ENCODE data around the gene C16orf96. TPM values are rescaled to one million over a fixed set of nuclear protein-coding genes. Genes with fewer than 3 reads are reported as not detected.

Gene C16orf96
- total and polyA plus RNA-seq, 2 of the 8 experiments (the other 6 are each of a cell fraction or from before 2014, with no cell fraction given), result 1.0 to 1.3 TPM

DNA sequence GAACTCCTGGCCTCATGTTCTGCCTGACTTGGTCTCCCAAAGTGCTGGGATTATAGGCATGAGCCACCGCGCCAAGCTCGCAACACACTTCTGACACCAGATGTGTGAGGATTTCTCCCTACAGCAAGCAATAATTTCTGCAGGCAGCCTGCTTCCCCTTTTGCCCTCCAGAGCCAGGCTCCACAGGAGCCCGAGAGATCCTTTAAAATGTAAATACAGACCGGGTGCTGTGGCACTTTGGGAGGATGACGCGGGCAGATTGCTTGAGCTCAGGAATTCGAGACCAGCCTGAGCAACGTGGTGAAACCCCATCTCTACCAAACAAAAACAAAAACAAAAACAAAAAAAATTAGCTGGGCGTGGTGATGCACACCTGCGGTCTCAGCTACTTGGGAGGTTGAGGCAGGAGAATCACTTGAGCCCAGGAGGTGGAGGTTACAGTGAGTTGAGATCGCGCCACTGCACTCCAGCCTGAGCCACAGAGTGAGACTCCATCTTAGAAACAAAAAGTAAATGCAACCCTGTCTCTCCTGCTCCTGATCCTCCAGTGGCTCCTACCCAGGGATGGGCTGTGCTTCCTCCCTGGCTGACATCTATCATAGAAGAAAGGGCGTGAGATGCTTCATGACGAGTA lies 14.7 kb downstream of the C16orf96 start (continued):
- TF ChIP-seq, protein P1, sequence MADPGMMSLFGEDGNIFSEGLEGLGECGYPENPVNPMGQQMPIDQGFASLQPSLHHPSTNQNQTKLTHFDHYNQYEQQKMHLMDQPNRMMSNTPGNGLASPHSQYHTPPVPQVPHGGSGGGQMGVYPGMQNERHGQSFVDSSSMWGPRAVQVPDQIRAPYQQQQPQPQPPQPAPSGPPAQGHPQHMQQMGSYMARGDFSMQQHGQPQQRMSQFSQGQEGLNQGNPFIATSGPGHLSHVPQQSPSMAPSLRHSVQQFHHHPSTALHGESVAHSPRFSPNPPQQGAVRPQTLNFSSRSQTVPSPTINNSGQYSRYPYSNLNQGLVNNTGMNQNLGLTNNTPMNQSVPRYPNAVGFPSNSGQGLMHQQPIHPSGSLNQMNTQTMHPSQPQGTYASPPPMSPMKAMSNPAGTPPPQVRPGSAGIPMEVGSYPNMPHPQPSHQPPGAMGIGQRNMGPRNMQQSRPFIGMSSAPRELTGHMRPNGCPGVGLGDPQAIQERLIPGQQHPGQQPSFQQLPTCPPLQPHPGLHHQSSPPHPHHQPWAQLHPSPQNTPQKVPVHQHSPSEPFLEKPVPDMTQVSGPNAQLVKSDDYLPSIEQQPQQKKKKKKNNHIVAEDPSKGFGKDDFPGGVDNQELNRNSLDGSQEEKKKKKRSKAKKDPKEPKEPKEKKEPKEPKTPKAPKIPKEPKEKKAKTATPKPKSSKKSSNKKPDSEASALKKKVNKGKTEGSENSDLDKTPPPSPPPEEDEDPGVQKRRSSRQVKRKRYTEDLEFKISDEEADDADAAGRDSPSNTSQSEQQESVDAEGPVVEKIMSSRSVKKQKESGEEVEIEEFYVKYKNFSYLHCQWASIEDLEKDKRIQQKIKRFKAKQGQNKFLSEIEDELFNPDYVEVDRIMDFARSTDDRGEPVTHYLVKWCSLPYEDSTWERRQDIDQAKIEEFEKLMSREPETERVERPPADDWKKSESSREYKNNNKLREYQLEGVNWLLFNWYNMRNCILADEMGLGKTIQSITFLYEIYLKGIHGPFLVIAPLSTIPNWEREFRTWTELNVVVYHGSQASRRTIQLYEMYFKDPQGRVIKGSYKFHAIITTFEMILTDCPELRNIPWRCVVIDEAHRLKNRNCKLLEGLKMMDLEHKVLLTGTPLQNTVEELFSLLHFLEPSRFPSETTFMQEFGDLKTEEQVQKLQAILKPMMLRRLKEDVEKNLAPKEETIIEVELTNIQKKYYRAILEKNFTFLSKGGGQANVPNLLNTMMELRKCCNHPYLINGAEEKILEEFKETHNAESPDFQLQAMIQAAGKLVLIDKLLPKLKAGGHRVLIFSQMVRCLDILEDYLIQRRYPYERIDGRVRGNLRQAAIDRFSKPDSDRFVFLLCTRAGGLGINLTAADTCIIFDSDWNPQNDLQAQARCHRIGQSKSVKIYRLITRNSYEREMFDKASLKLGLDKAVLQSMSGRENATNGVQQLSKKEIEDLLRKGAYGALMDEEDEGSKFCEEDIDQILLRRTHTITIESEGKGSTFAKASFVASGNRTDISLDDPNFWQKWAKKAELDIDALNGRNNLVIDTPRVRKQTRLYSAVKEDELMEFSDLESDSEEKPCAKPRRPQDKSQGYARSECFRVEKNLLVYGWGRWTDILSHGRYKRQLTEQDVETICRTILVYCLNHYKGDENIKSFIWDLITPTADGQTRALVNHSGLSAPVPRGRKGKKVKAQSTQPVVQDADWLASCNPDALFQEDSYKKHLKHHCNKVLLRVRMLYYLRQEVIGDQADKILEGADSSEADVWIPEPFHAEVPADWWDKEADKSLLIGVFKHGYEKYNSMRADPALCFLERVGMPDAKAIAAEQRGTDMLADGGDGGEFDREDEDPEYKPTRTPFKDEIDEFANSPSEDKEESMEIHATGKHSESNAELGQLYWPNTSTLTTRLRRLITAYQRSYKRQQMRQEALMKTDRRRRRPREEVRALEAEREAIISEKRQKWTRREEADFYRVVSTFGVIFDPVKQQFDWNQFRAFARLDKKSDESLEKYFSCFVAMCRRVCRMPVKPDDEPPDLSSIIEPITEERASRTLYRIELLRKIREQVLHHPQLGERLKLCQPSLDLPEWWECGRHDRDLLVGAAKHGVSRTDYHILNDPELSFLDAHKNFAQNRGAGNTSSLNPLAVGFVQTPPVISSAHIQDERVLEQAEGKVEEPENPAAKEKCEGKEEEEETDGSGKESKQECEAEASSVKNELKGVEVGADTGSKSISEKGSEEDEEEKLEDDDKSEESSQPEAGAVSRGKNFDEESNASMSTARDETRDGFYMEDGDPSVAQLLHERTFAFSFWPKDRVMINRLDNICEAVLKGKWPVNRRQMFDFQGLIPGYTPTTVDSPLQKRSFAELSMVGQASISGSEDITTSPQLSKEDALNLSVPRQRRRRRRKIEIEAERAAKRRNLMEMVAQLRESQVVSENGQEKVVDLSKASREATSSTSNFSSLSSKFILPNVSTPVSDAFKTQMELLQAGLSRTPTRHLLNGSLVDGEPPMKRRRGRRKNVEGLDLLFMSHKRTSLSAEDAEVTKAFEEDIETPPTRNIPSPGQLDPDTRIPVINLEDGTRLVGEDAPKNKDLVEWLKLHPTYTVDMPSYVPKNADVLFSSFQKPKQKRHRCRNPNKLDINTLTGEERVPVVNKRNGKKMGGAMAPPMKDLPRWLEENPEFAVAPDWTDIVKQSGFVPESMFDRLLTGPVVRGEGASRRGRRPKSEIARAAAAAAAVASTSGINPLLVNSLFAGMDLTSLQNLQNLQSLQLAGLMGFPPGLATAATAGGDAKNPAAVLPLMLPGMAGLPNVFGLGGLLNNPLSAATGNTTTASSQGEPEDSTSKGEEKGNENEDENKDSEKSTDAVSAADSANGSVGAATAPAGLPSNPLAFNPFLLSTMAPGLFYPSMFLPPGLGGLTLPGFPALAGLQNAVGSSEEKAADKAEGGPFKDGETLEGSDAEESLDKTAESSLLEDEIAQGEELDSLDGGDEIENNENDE (IDR thresholded peaks at IDR 0.05; ENCODE audit: insufficient replicate concordance, low read length), result no peak
- no peak for TF ChIP-seq GABPA (IDR thresholded peaks at IDR 0.05; ENCODE audit: borderline replicate concordance, insufficient read depth, low read length)
- no peak for TF ChIP-seq KDM4A (IDR thresholded peaks at IDR 0.05; ENCODE audit: low read depth, low read length, severe bottlenecking)
- TF ChIP-seq RAD21 (IDR thresholded peaks at IDR 0.05 in 1 of 2, conservative IDR thresholded peaks at IDR 0.05 in 1 of 2; ENCODE audit: low read depth in 2 of 2, low read length in 2 of 2), result no peak; a peak in 1 of 4 replicates
- no peak for TF ChIP-seq KDM5A (IDR thresholded peaks at IDR 0.05; ENCODE audit: low read length)
- TF ChIP-seq SIRT6 (IDR thresholded peaks at IDR 0.05; ENCODE audit: low read length), result no peak
- no peak for TF ChIP-seq HDAC6 (IDR thresholded peaks at IDR 0.05; ENCODE audit: low read depth, low read length)
- TF ChIP-seq TAF7 (optimal IDR thresholded peaks at IDR 0.05; ENCODE audit: borderline replicate concordance, low read depth, low read length), result no peak
- no peak for TF ChIP-seq CTBP2 (IDR thresholded peaks at IDR 0.05; ENCODE audit: borderline replicate concordance, insufficient read depth, insufficient read length, low read length)
- peak; percentile 54; the same call in 1 of the 2 replicates for TF ChIP-seq SP1 (IDR thresholded peaks at IDR 0.05; ENCODE audit: low read depth, low read length)

All from H1 (cell line).